Astrocyte (in vitro differentiated cells and primary cell): ENCODE results near the gene P4HB. TPM values are rescaled to one million over a fixed set of nuclear protein-coding genes. Genes with fewer than 3 reads are reported as not detected.

Experiments used
- total RNA-seq: library from RNA; stranded (reverse); gene quantifications from 2 replicates; pipeline ENCODE4 v1.2.1, GENCODE V29; 2021

Gene P4HB
- total RNA-seq, 1 donor from 2014 or later, result 1,268 TPM

Other genes starting within 250 kb of the P4HB start
- gene NPLOC4, start 223.4 kb downstream of the P4HB start, total RNA-seq, result 125 and 127 TPM in 2 replicates
- 2.7 and 3.2 TPM in 2 replicates for gene TSPAN10, start 223.3 kb downstream of the P4HB start, total RNA-seq
- gene PDE6G, start 204.0 kb downstream of the P4HB start, total RNA-seq, result not detected in 2 replicates
- gene OXLD1, start 193.9 kb downstream of the P4HB start, total RNA-seq, result 22.0 and 28.5 TPM in 2 replicates
- 25.2 and 29.4 TPM in 2 replicates for gene CCDC137, start 193.8 kb downstream of the P4HB start, total RNA-seq
- gene ARL16, start 176.7 kb downstream of the P4HB start, total RNA-seq, result 38.6 and 40.4 TPM in 2 replicates
- gene HGS, start 176.5 kb downstream of the P4HB start, total RNA-seq, result 106 and 122 TPM in 2 replicates
- gene MRPL12, start 157.2 kb downstream of the P4HB start, total RNA-seq, result 69.9 and 71.3 TPM in 2 replicates
- 7.9 and 9.3 TPM in 2 replicates for gene SLC25A10, start 148.3 kb downstream of the P4HB start, total RNA-seq
- gene GCGR, start 56.4 kb downstream of the P4HB start, total RNA-seq, result not detected in 2 replicates
- gene MCRIP1, start 27.2 kb downstream of the P4HB start, total RNA-seq, result 106 and 113 TPM in 2 replicates
- gene PPP1R27, start 25.5 kb downstream of the P4HB start, total RNA-seq, result 0.65 TPM in 1 of 2 replicates, not detected in the other
- gene ARHGDIA, start 10.8 kb upstream of the P4HB start, total RNA-seq, result 352 and 367 TPM in 2 replicates
- gene ALYREF, start 31.1 kb upstream of the P4HB start, total RNA-seq, result 86.4 and 110 TPM in 2 replicates
- 104 and 113 TPM in 2 replicates for gene ANAPC11, start 31.2 kb upstream of the P4HB start, total RNA-seq
- gene NPB, start 41.7 kb upstream of the P4HB start, total RNA-seq, result 2.0 and 2.7 TPM in 2 replicates
- 26.0 and 31.6 TPM in 2 replicates for gene PCYT2, start 50.9 kb upstream of the P4HB start, total RNA-seq
- gene SIRT7, start 57.6 kb upstream of the P4HB start, total RNA-seq, result 26.5 and 30.2 TPM in 2 replicates
- gene MAFG, start 67.2 kb upstream of the P4HB start, total RNA-seq, result 33.2 and 35.8 TPM in 2 replicates
- gene PYCR1, start 76.8 kb upstream of the P4HB start, total RNA-seq, result 164 and 191 TPM in 2 replicates
- gene MYADML2, start 86.7 kb upstream of the P4HB start, total RNA-seq, result not detected in 2 replicates
- gene NOTUM, start 100.7 kb upstream of the P4HB start, total RNA-seq, result 0.89 and 1.7 TPM in 2 replicates
- gene ASPSCR1, start 117.1 kb upstream of the P4HB start, total RNA-seq, result 23.6 and 25.5 TPM in 2 replicates
- 26.3 and 26.7 TPM in 2 replicates for gene CENPX, start 162.3 kb upstream of the P4HB start, total RNA-seq
- gene LRRC45, start 162.8 kb upstream of the P4HB start, total RNA-seq, result 6.2 and 6.6 TPM in 2 replicates
- gene RAC3, start 171.1 kb upstream of the P4HB start, total RNA-seq, result 40.5 and 41.3 TPM in 2 replicates
- 42.3 and 49.9 TPM in 2 replicates for gene DCXR, start 177.2 kb upstream of the P4HB start, total RNA-seq
- gene RFNG, start 191.3 kb upstream of the P4HB start, total RNA-seq, result 40.2 and 41.9 TPM in 2 replicates
- gene GPS1, start 191.4 kb upstream of the P4HB start, total RNA-seq, result 91.4 and 102 TPM in 2 replicates
- gene DUS1L, start 205.3 kb upstream of the P4HB start, total RNA-seq, result 55.1 and 59.5 TPM in 2 replicates
- 156 and 203 TPM in 2 replicates for gene FASN, start 237.7 kb upstream of the P4HB start, total RNA-seq